Colonic mucosa (tissue), 4 donors: Measurements from ENCODE around the gene LY6G6F. TPM values are rescaled to one million over a fixed set of nuclear protein-coding genes. Genes with fewer than 3 reads are reported as not detected.

ENCODE experiments used
- DNase-seq: peaks from one replicate; pipeline ENCODE4 v3.0.0-alpha.2; 2020
- H3K27ac ChIP-seq: fragments of 200-600 bp; one replicate; pipeline ENCODE4 v1.8.0; 2021
- H3K27me3 ChIP-seq: fragments of 200-600 bp; one replicate; pipeline ENCODE4 v1.8.0; 2021
- H3K36me3 ChIP-seq: fragments of 200-600 bp; one replicate; pipeline ENCODE4 v1.8.0; 2021
- H3K4me1 ChIP-seq: fragments of 200-600 bp; one replicate; pipeline ENCODE4 v1.8.0; 2021; ENCODE audit warnings: mild to moderate bottlenecking
- H3K4me3 ChIP-seq: fragments of 200-600 bp; one replicate; pipeline ENCODE4 v1.8.0; 2021
- H3K9ac ChIP-seq, 2 donors: one replicate each; pipeline ENCODE4 v1.7.0; 2013; ENCODE audit warnings: control low read depth in 2 of 2, low read depth in 2 of 2, low read length in 2 of 2
- H3K9me3 ChIP-seq: fragments of 200-600 bp; one replicate; pipeline ENCODE4 v1.8.0; 2021
- CTCF ChIP-seq: fragments of 200-600 bp; IDR thresholded peaks from one replicate; pipeline ENCODE4 v1.8.0; 2022; ENCODE audit warnings: antibody characterized with exemption, mild to moderate bottlenecking
- intact Hi-C: fragments of 100-400 bp; cut with DNase I; formaldehyde crosslinking; loops from one replicate; pipeline ENCODE4 v1.14.1; 2022
- total RNA-seq, 2 donors: library from RNA; stranded (reverse); fragmentation: NEBNext Ultra II Directional in 1 of 2; extraction: Animal tissue kit (Norgen Biotek cat#: 25700) in 1 of 2; gene quantifications; one replicate each; pipeline ENCODE4 v1.2.1, GENCODE V29; 2021
- donor health status: healthy.
- donor health status: DM: no; HTN: no; CAD: no.
- donor health status: DM: no; HTN: no; CAD: no.

LY6G6F gene
- total RNA-seq, 2 donors from 2014 or later = not detected

- TF ChIP-seq CTCF = no peak
- Histone ChIP-seq H3K4me1 (no peaks in the 10 kb centered on the region), H3K4me3 (no peak within 1 kb of the TSS), H3K27me3 (no peaks in the 10 kb centered on the region), H3K27ac (no peak within 1 kb of the TSS), H3K36me3 (no peaks in the 10 kb centered on the region), H3K9ac (no peak within 1 kb of the TSS), H3K9me3 (no peaks in the 10 kb centered on the region)
- no peak for DNase-seq
- intact Hi-C loops = no loop called here
Measured at GRCh38 chr6:31721351-31722020, 14.8 kb downstream of the LY6G6F start, which contains the start of gene LY6G6C. Gene LY6G6C, minus strand, starts transcription at chr6:31721746. Its CDS starts 67 bp downstream, at chr6:31721679.

- no peak for TF ChIP-seq CTCF
- Histone ChIP-seq H3K9ac (no peak overlapping the region), H3K4me3 (no peak overlapping the region)
Measured at GRCh38 chr6:31722173-31722572, 15.5 kb downstream of the LY6G6F start.

GRCh38 chr6:31723245-31723979 is 16.7 kb downstream of the LY6G6F start, which contains the start of gene MPIG6B:
Gene MPIG6B, plus strand, starts transcription at chr6:31723373. Its CDS starts 11 bp downstream, at chr6:31723384.
- no peaks in the 10 kb centered on the region for H3K27me3 ChIP-seq
- H3K36me3 ChIP-seq = no peaks in the 10 kb centered on the region
- H3K27ac ChIP-seq = no peak within 1 kb of the TSS
- no peak for TF ChIP-seq CTCF
- no peak for DNase-seq
- H3K4me1 ChIP-seq = peaks cover 13% of the 10 kb centered on the region
- no peak within 1 kb of the TSS for H3K9ac ChIP-seq
- no peak within 1 kb of the TSS for H3K4me3 ChIP-seq
- intact Hi-C loops = no loop called here
- H3K9me3 ChIP-seq = no peaks in the 10 kb centered on the region

More at GRCh38 chr6:31722173-31722572, 15.5 kb downstream of the LY6G6F start:
- no peak overlapping the region for H3K27ac ChIP-seq
- H3K36me3 ChIP-seq = no peaks in the 10 kb centered on the region
- intact Hi-C loops = no loop called here
- H3K4me1 ChIP-seq = peaks cover 6% of the 10 kb centered on the region
- no peaks in the 10 kb centered on the region for H3K9me3 ChIP-seq
- no peak for DNase-seq
- H3K27me3 ChIP-seq = no peaks in the 10 kb centered on the region

- no peaks in the 10 kb centered on the region for H3K36me3 ChIP-seq
Measured at GRCh38 chr6:31723980-31724691, 17.5 kb downstream of the LY6G6F start.

More at GRCh38 chr6:31723980-31724691, 17.5 kb downstream of the LY6G6F start:
- H3K27ac ChIP-seq = no peak overlapping the region
- TF ChIP-seq CTCF = no peak
- intact Hi-C loops = no loop called here
- H3K9me3 ChIP-seq = no peaks in the 10 kb centered on the region
- DNase-seq = no peak
- no peaks in the 10 kb centered on the region for H3K27me3 ChIP-seq
- H3K4me1 ChIP-seq = peaks cover 13% of the 10 kb centered on the region
- no peak overlapping the region for H3K4me3 ChIP-seq
- no peak overlapping the region for H3K9ac ChIP-seq
